Panc1 (cell line): ENCODE measurements around the gene A2M.

Experiments used
- CTCF ChIP-seq: fragments of 450-650 bp; IDR thresholded peaks from 2 replicates; pipeline ENCODE4 v1.5.1; 2017; ENCODE audit warnings: mild to moderate bottlenecking
- POLR2AphosphoS5 ChIP-seq: IDR thresholded peaks from 2 replicates; pipeline ENCODE4 v1.6.1; 2012; ENCODE audit warnings: mild to moderate bottlenecking, low read depth, low read length, moderate library complexity
- REST ChIP-seq, 2 experiments: IDR thresholded peaks; 2 replicates each; pipeline ENCODE4 v1.6.1; 2011 to 2012; ENCODE audit warnings: low read depth in 2 of 2, control low read depth in 1 of 2, low read length in 1 of 2, mild to moderate bottlenecking in 1 of 2, moderate library complexity in 1 of 2; ENCODE audit not compliant: insufficient read depth in 1 of 2
- SIN3A ChIP-seq: IDR thresholded peaks from 2 replicates; pipeline ENCODE4 v1.6.1; 2012; ENCODE audit warnings: low read depth, mild to moderate bottlenecking, low read length, moderate library complexity, borderline replicate concordance; ENCODE audit not compliant: insufficient read depth

GRCh38 chr12:9049520-9050133, 66.1 kb downstream of the A2M start:
- TF ChIP-seq CTCF (peak; percentile 50; the same call in 1 of the 2 replicates), REST (IDR thresholded peaks at IDR 0.05; ENCODE audit: insufficient read depth in 1 of 2, low read depth in 2 of 2, low read length in 1 of 2) (no peak), POLR2AphosphoS5 (no peak), SIN3A (no peak)
